ENCODE results near the gene TCF15. TPM values are rescaled to one million over a fixed set of nuclear protein-coding genes. Genes with fewer than 3 reads are reported as not detected.

TCF15 gene
- total and polyA plus RNA-seq, 2 of the 4 experiments (the other 2 are of a cell fraction) = not detected

DNA sequence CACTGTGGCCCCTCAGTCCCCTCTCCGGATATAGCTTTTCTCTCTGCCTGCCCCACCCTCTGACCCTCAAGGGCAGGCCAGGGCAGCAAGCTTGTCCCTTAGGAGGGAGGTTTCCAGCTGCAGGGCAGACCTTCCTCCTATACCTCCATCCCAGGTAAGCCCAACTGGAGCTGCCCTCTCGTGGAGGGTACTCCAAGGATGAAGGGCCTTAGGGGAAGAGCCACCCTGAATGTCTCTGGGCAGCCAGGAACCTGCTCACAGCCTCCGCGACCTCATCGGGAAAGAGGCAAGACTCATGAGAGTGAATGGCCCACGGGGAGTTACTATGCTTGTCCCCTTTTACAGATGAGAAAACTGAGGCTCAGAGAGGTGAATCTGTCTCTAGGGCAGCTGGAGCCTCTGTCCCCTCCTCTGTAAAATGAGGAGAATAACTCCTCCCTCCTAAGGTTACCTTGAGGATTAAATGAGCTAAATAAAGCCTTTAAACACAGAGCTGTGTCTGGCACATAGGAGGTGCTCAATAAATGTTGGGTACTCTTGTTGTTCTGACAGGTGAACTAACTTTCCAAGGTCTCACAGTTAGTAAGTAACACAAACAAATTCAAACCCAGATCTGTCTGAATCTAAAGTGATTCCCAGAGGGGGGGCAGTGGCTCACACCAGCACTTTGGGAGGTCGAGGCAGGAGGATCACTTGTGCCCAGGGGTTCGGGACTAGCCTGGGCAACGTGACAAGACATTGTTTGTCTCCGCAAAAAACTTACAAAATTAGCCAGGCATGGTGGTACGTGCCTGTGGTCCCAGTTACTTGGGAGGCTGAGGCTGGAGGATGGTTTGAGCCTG lies 30.8 kb upstream of the TCF15 start (continued):
- TF ChIP-seq MXI1 (IDR thresholded peaks at IDR 0.05; ENCODE audit: borderline replicate concordance, low read depth, low read length) = no peak

DNA sequence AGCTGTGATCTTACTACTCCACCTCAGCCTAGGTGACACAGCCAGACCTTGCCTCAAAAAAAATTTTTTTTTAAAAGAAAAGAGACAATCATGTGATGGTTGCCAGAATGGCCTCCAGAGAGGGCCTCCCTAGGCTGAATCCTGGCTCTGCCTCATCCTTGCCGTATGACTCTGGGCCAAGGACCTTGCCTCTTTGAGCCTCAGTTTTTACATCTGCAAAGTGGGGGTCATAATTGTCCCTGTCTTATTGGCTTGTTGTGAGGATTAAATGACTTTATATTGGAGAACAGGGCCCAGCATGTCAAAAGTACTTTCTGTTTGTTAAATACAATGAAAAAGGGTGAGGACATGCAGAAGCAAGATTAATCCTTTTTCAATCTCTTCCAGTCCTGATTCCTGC lies 28.5 kb upstream of the TCF15 start:
- no peak overlapping the region for H3K27ac ChIP-seq (ENCODE audit: insufficient read depth, low read length)
- H2BK120ac ChIP-seq (ENCODE audit: low read depth, low read length) = no peak overlapping the region
- ChIA-PET POLR2A (ENCODE audit: unreplicated experiment) (no interaction called here), CTCF (no interaction called here)
- no peak overlapping the region for H3K23ac ChIP-seq (ENCODE audit: low read depth, low read length)
- no peaks in the 10 kb centered on the region for H3K4me1 ChIP-seq (ENCODE audit: control insufficient read depth, insufficient read depth, low read length)
- H3K36me3 ChIP-seq (ENCODE audit: control insufficient read depth, insufficient read depth, low read length) = no peaks in the 10 kb centered on the region
- no peak overlapping the region for H3K4me2 ChIP-seq (ENCODE audit: low read depth, low read length)
- peaks cover 3% of the 10 kb centered on the region; the same call in 1 of the 2 replicates for H4K20me1 ChIP-seq (ENCODE audit: insufficient read depth, low read length)
- H4K91ac ChIP-seq (ENCODE audit: insufficient read depth, low read depth, low read length) = no peak overlapping the region
- H3K14ac ChIP-seq (replicated peaks; ENCODE audit: low read depth, low read length) = no peak overlapping the region
- no peak overlapping the region for H2AFZ ChIP-seq (replicated peaks; ENCODE audit: low read length, poor library complexity)
- no peaks in the 10 kb centered on the region for H3K9me1 ChIP-seq (ENCODE audit: insufficient read depth, low read length)
- intact Hi-C loops (cut with micrococcal nuclease) (no loop called here), in situ Hi-C loops (cut with MboI; ENCODE audit: low sequenced_read_pairs) (no loop called here), dilution Hi-C loops (cut with HindIII; ENCODE audit: low sequenced_read_pairs, unreplicated experiment) (no loop called here)
- H2BK15ac ChIP-seq (ENCODE audit: low read depth, low read length) = no peak overlapping the region
- H3K56ac ChIP-seq (ENCODE audit: extremely low read depth, insufficient read depth, low read length) = no peak overlapping the region
- H2AK5ac ChIP-seq (ENCODE audit: low read depth, low read length) = no peak overlapping the region
- H3K79me1 ChIP-seq (ENCODE audit: low read depth in 1 of 2, low read length in 2 of 2) = no peaks in the 10 kb centered on the region
- H4K8ac ChIP-seq (ENCODE audit: low read depth in 2 of 2, low read length in 2 of 2) = no peak overlapping the region
- no peak overlapping the region for H2BK5ac ChIP-seq (ENCODE audit: low read depth, low read length, poor library complexity, severe bottlenecking)
- peaks cover 32% of the 10 kb centered on the region for H3K27me3 ChIP-seq (ENCODE audit: control insufficient read depth, insufficient read depth, low read length)
- no peak overlapping the region for H3K9ac ChIP-seq (ENCODE audit: low read depth, low read length)
- DNase-seq (no peak), ATAC-seq (ENCODE audit: low read depth) (no peak)
- H3K4me3 ChIP-seq (ENCODE audit: insufficient read depth, low read depth, low read length) = no peak overlapping the region
- no peak overlapping the region for H4K5ac ChIP-seq (ENCODE audit: low read depth, low read length)
- H3K4ac ChIP-seq (ENCODE audit: low read depth, low read length) = no peak overlapping the region
- no CpG with 5 or more reads among the region's 1 CpG for WGBS, 2 experiments (ENCODE audit: extremely low coverage in 2 of 2, insufficient read length in 1 of 2)
- H3K9me3 ChIP-seq (ENCODE audit: control insufficient read depth, insufficient read depth, low read length) = no peaks in the 10 kb centered on the region
- BruUV-seq (replicated peaks) = no TSS peak
- no peak overlapping the region for H3K18ac ChIP-seq (ENCODE audit: low read depth, low read length)
- no peak overlapping the region for H2AK9ac ChIP-seq (replicated peaks; ENCODE audit: low read depth, low read length, poor library complexity)
- H2BK20ac ChIP-seq (ENCODE audit: low read depth, low read length) = no peak overlapping the region
- TF ChIP-seq MXI1 (IDR thresholded peaks at IDR 0.05; ENCODE audit: borderline replicate concordance, low read depth, low read length) = no peak
- no peak for TF ChIP-seq CHD1 (IDR thresholded peaks at IDR 0.05; ENCODE audit: low read depth, low read length)
- no peak for TF ChIP-seq RFX5 (IDR thresholded peaks at IDR 0.05; ENCODE audit: low read depth, low read length)
- no peak for TF ChIP-seq FOS (IDR thresholded peaks at IDR 0.05; ENCODE audit: low read depth, low read length)
- TF ChIP-seq MAFK (IDR thresholded peaks at IDR 0.05; ENCODE audit: low read depth, low read length) = no peak
- no peak for TF ChIP-seq POLR2A (IDR thresholded peaks at IDR 0.05; ENCODE audit: low read depth, low read length)
- no peak for TF ChIP-seq NFE2L2 (IDR thresholded peaks at IDR 0.05; ENCODE audit: low read depth, low read length)
- TF ChIP-seq, protein P1, sequence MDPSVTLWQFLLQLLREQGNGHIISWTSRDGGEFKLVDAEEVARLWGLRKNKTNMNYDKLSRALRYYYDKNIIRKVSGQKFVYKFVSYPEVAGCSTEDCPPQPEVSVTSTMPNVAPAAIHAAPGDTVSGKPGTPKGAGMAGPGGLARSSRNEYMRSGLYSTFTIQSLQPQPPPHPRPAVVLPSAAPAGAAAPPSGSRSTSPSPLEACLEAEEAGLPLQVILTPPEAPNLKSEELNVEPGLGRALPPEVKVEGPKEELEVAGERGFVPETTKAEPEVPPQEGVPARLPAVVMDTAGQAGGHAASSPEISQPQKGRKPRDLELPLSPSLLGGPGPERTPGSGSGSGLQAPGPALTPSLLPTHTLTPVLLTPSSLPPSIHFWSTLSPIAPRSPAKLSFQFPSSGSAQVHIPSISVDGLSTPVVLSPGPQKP (IDR thresholded peaks at IDR 0.05; ENCODE audit: borderline replicate concordance, low read depth, low read length) = no peak
- TF ChIP-seq RCOR1 (IDR thresholded peaks at IDR 0.05; ENCODE audit: insufficient replicate concordance, low read length) = no peak
- no peak for TF ChIP-seq BHLHE40 (IDR thresholded peaks at IDR 0.05; ENCODE audit: low read depth, low read length)
- TF ChIP-seq, protein P2, sequence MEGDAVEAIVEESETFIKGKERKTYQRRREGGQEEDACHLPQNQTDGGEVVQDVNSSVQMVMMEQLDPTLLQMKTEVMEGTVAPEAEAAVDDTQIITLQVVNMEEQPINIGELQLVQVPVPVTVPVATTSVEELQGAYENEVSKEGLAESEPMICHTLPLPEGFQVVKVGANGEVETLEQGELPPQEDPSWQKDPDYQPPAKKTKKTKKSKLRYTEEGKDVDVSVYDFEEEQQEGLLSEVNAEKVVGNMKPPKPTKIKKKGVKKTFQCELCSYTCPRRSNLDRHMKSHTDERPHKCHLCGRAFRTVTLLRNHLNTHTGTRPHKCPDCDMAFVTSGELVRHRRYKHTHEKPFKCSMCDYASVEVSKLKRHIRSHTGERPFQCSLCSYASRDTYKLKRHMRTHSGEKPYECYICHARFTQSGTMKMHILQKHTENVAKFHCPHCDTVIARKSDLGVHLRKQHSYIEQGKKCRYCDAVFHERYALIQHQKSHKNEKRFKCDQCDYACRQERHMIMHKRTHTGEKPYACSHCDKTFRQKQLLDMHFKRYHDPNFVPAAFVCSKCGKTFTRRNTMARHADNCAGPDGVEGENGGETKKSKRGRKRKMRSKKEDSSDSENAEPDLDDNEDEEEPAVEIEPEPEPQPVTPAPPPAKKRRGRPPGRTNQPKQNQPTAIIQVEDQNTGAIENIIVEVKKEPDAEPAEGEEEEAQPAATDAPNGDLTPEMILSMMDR (conservative IDR thresholded peaks at IDR 0.05; ENCODE audit: low read depth, low read length) = no peak
- TF ChIP-seq MAZ (IDR thresholded peaks at IDR 0.05; ENCODE audit: borderline replicate concordance, low read depth, low read length) = no peak
- TF ChIP-seq, protein P3, sequence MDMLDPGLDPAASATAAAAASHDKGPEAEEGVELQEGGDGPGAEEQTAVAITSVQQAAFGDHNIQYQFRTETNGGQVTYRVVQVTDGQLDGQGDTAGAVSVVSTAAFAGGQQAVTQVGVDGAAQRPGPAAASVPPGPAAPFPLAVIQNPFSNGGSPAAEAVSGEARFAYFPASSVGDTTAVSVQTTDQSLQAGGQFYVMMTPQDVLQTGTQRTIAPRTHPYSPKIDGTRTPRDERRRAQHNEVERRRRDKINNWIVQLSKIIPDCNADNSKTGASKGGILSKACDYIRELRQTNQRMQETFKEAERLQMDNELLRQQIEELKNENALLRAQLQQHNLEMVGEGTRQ (IDR thresholded peaks at IDR 0.05; ENCODE audit: low read depth, low read length) = no peak

All from IMR-90 (cell line).